Common myeloid progenitor, CD34-positive (primary cell): ENCODE data around the gene TENM4. TPM values are rescaled to one million over a fixed set of nuclear protein-coding genes. Genes with fewer than 3 reads are reported as not detected.

Experiments
- CTCF ChIA-PET: fragments of 350-600 bp; sonication (Branson Sonifier 250); formaldehyde crosslinking; loops from one replicate; lab custom pipeline; 2021; ENCODE audit warnings: antibody characterized with exemption; lab: Charles Lee
- POLR2A ChIA-PET: fragments of 350-600 bp; sonication (Branson Sonifier 250); formaldehyde crosslinking; loops from one replicate; lab custom pipeline; 2021; ENCODE audit warnings: antibody characterized with exemption; lab: Charles Lee
- DNase-seq, 3 donors: peaks; one replicate each; pipeline versions ENCODE4 v3.0.0 to v3.0.0-alpha.2; 2013
- H3K27ac ChIP-seq, 2 experiments: 1 replicate in 1 of 2; 2 replicates in 1 of 2; pipeline ENCODE4 v1.7.0; 2013; ENCODE audit warnings: inconsistent platforms in 2 of 2, low read length in 2 of 2, mild to moderate bottlenecking in 2 of 2, low read depth in 1 of 2, moderate library complexity in 1 of 2; ENCODE audit not compliant: severe bottlenecking in 2 of 2, insufficient read depth in 1 of 2, poor library complexity in 1 of 2
- H3K27me3 ChIP-seq, 5 experiments: replicated peaks in 2 of 5; 1 replicate in 3 of 5; 2 replicates in 2 of 5; pipeline versions ENCODE4 v1.6.1 to v1.7.0; 2013; ENCODE audit warnings: low read length in 4 of 5, mild to moderate bottlenecking in 2 of 5, moderate library complexity in 2 of 5, inconsistent platforms in 1 of 5; ENCODE audit not compliant: insufficient read depth in 5 of 5, control insufficient read depth in 4 of 5
- H3K36me3 ChIP-seq, 4 experiments: 1 replicate in 2 of 4; 2 replicates in 2 of 4; pipeline versions ENCODE4 v1.6.1 to v1.7.0; 2013; ENCODE audit warnings: low read length in 3 of 4, control low read depth in 1 of 4, mild to moderate bottlenecking in 1 of 4; ENCODE audit not compliant: control insufficient read depth in 4 of 4, insufficient read depth in 4 of 4
- H3K4me1 ChIP-seq, 4 experiments: 1 replicate in 3 of 4; 2 replicates in 1 of 4; pipeline versions ENCODE4 v1.6.1 to v1.7.1; 2013; ENCODE audit warnings: low read length in 3 of 4, mild to moderate bottlenecking in 3 of 4, control low read depth in 1 of 4, inconsistent platforms in 1 of 4, moderate library complexity in 1 of 4; ENCODE audit not compliant: control insufficient read depth in 4 of 4, insufficient read depth in 4 of 4; ENCODE audit errors: control extremely low read depth in 1 of 4
- H3K4me3 ChIP-seq, 7 experiments: 1 replicate in 4 of 7; 2 replicates in 3 of 7; pipeline versions ENCODE4 v1.5.1 to v1.7.0; 2013; ENCODE audit warnings: mild to moderate bottlenecking in 7 of 7, low read length in 6 of 7, moderate library complexity in 6 of 7, inconsistent platforms in 2 of 7, low read depth in 2 of 7, control low read depth in 1 of 7; ENCODE audit not compliant: insufficient read depth in 4 of 7, control insufficient read depth in 1 of 7; ENCODE audit errors: extremely low read depth in 1 of 7
- H3K9me3 ChIP-seq, 5 experiments: 1 replicate in 4 of 5; 2 replicates in 1 of 5; pipeline versions ENCODE4 v1.6.1 to v1.7.1; 2013; ENCODE audit warnings: low read length in 4 of 5, mild to moderate bottlenecking in 2 of 5, inconsistent platforms in 1 of 5, low read depth in 1 of 5, moderate library complexity in 1 of 5; ENCODE audit not compliant: control insufficient read depth in 4 of 5, insufficient read depth in 2 of 5; ENCODE audit errors: control extremely low read depth in 1 of 5
- WGBS: methylation state at CpG from one replicate; pipeline ENCODE4 v1.1.5; 2013; ENCODE audit not compliant: insufficient coverage; 5-methylcytosine and 5-hydroxymethylcytosine counted together
- polyA plus RNA-seq: library from polyadenylated mRNA; unstranded; fragments of 120-200 nt; gene quantifications from one replicate; pipeline ENCODE4 v1.2.1, GENCODE V29; 2013

TENM4 gene
- polyA plus RNA-seq = under 0.01 TPM

GRCh38 chr11:79440571-79441460 lies at the start of gene TENM4:
TENM4 (minus strand) TSS chr11:79441030; CDS start chr11:79069944, 371,086 bp downstream.
- POLR2A ChIA-PET = no interaction called here
- H3K4me1 ChIP-seq = peaks cover 0 to 45% (median 13%) of the 10 kb centered on the region in 4 experiments
- H3K27me3 ChIP-seq = peaks cover 7 to 100% (median 40%) of the 10 kb centered on the region in 5 experiments
- CTCF ChIA-PET = no interaction called here
- peak; percentile 47 to 70 (median 56) for DNase-seq
- WGBS = 0% methylated on average over 54 of the region's 74 CpGs
- H3K9me3 ChIP-seq = peaks cover 0 to 4% (median 0%) of the 10 kb centered on the region in 5 experiments
- H3K27ac ChIP-seq = no peak within 1 kb of the TSS
- no peaks in the 10 kb centered on the region for H3K36me3 ChIP-seq
- peak within 1 kb of the TSS in 5 of 7 experiments; percentile 11 to 59 (median 37) for H3K4me3 ChIP-seq

- WGBS = no CpG with 5 or more reads among the region's 4 CpGs
- DNase-seq = no peak
- Histone ChIP-seq H3K9me3 (no peaks in the 10 kb centered on the region), H3K4me3 (no peak overlapping the region), H3K4me1 (no peaks in the 10 kb centered on the region), H3K27ac (no peak overlapping the region), H3K27me3 (peaks cover 0 to 11% (median 0%) of the 10 kb centered on the region in 5 experiments), H3K36me3 (no peaks in the 10 kb centered on the region)
- ChIA-PET CTCF (no interaction called here), POLR2A (no interaction called here)
Measured at GRCh38 chr11:79488286-79488685, 47.5 kb upstream of the TENM4 start.

- no peaks in the 10 kb centered on the region for H3K4me1 ChIP-seq
- H3K9me3 ChIP-seq = no peaks in the 10 kb centered on the region
- peaks cover 0 to 11% (median 0%) of the 10 kb centered on the region in 5 experiments for H3K27me3 ChIP-seq
- no CpG with 5 or more reads among the region's 2 CpGs for WGBS
- ChIA-PET CTCF (no interaction called here), POLR2A (no interaction called here)
- H3K27ac ChIP-seq = no peak overlapping the region
- H3K4me3 ChIP-seq = no peak overlapping the region
- no peaks in the 10 kb centered on the region for H3K36me3 ChIP-seq
- no peak for DNase-seq
Measured at GRCh38 chr11:79487412-79487811, 46.6 kb upstream of the TENM4 start.

GRCh38 chr11:79486242-79486984 lies 45.6 kb upstream of the TENM4 start:
- DNase-seq = no peak
- WGBS = 79% methylated on average over 5 of the region's 6 CpGs
- no peak overlapping the region for H3K4me3 ChIP-seq
- no peak overlapping the region for H3K27ac ChIP-seq
- POLR2A ChIA-PET = no interaction called here
- H3K36me3 ChIP-seq = no peaks in the 10 kb centered on the region
- CTCF ChIA-PET = no interaction called here
- no peaks in the 10 kb centered on the region for H3K9me3 ChIP-seq
- H3K4me1 ChIP-seq = no peaks in the 10 kb centered on the region
- H3K27me3 ChIP-seq = peaks cover 0 to 10% (median 0%) of the 10 kb centered on the region in 5 experiments

GRCh38 chr11:79485694-79486093 lies 44.9 kb upstream of the TENM4 start:
- POLR2A ChIA-PET = no interaction called here
- 49% methylated on average over 3 of the region's 4 CpGs for WGBS

GRCh38 chr11:79484872-79485271 lies 44.0 kb upstream of the TENM4 start:
- POLR2A ChIA-PET = no interaction called here
- DNase-seq = no peak
- Histone ChIP-seq H3K27me3 (peaks cover 0 to 10% (median 0%) of the 10 kb centered on the region in 5 experiments), H3K36me3 (no peaks in the 10 kb centered on the region), H3K27ac (no peak overlapping the region), H3K4me1 (no peaks in the 10 kb centered on the region), H3K4me3 (no peak overlapping the region), H3K9me3 (no peaks in the 10 kb centered on the region)
- CTCF ChIA-PET = no interaction called here

More at GRCh38 chr11:79485694-79486093, 44.9 kb upstream of the TENM4 start:
- Histone ChIP-seq H3K4me1 (no peaks in the 10 kb centered on the region), H3K9me3 (no peaks in the 10 kb centered on the region), H3K4me3 (no peak overlapping the region), H3K27me3 (peaks cover 0 to 10% (median 0%) of the 10 kb centered on the region in 5 experiments), H3K36me3 (no peaks in the 10 kb centered on the region), H3K27ac (no peak overlapping the region)
- no peak for DNase-seq
- CTCF ChIA-PET = no interaction called here
